SU-DHL-6 (cell line): ENCODE data around the gene NCKIPSD.

Source experiments
- EZH2phosphoT487 ChIP-seq: fragments of 200-600 bp; sonication (generic), shearing (Covaris generic); conservative IDR thresholded peaks from 2 replicates; pipeline ENCODE4 v1.6.1; 2018; ENCODE audit warnings: mild to moderate bottlenecking, antibody characterized with exemption, low read length, moderate library complexity, mixed read lengths
- TF ChIP-seq, protein P1 (sequence below): fragments of 200-600 bp; sonication (generic); IDR thresholded peaks from one replicate; pipeline ENCODE4 v1.5.1; 2017; ENCODE audit warnings: antibody characterized with exemption, mild to moderate bottlenecking, low read length, moderate library complexity; ENCODE audit not compliant: insufficient read depth, poor library complexity, severe bottlenecking

DNA sequence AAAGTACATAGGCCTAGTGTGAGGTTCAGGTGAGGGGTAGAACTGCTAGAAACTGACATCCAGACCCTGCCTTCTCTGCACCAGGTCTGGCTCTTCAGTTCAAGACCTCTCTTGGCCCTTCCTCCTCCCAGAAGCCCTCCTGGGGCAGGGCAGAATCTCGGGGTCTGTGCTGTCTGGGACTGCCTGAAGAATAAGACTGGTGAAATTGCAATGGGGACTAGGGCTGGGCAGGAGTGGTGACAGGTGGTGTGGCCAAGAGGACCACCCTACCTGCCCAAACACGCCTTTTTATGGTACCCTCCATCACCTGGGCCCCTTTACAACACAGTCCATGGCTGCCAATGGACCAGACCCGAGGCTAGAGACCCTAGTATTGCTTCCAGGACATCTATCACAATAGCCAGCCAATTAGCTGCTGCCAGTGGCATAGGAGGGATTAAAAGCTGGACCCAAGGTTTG is 1.5 kb upstream of the NCKIPSD start:
- TF ChIP-seq, protein P1, sequence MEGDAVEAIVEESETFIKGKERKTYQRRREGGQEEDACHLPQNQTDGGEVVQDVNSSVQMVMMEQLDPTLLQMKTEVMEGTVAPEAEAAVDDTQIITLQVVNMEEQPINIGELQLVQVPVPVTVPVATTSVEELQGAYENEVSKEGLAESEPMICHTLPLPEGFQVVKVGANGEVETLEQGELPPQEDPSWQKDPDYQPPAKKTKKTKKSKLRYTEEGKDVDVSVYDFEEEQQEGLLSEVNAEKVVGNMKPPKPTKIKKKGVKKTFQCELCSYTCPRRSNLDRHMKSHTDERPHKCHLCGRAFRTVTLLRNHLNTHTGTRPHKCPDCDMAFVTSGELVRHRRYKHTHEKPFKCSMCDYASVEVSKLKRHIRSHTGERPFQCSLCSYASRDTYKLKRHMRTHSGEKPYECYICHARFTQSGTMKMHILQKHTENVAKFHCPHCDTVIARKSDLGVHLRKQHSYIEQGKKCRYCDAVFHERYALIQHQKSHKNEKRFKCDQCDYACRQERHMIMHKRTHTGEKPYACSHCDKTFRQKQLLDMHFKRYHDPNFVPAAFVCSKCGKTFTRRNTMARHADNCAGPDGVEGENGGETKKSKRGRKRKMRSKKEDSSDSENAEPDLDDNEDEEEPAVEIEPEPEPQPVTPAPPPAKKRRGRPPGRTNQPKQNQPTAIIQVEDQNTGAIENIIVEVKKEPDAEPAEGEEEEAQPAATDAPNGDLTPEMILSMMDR: no peak
- TF ChIP-seq EZH2phosphoT487: no peak
